GM21786 (cell line): Measurements from ENCODE around the gene TRABD.
"Not testable (repeated sequence)": the region's sequence is repeated elsewhere in the genome, so short reads cannot be mapped to it uniquely, and the experiment has no call there.

Experiments used
- ATAC-seq: cut with Tn5 transposase; IDR thresholded peaks from one replicate; pipeline ENCODE4 v1.9.1; 2021; ENCODE audit not compliant: unreplicated experiment

Gene TRABD

GRCh38 chr22:50185375-50186087 is at the start of gene TRABD:
Gene TRABD (plus strand): TSS chr22:50185913. CDS start chr22:50193061, 7,148 bp downstream.
- ATAC-seq = no peak

- no peak for ATAC-seq
Measured at GRCh38 chr22:50136581-50137015, 49.1 kb upstream of the TRABD start.

- not testable (repeated sequence) for ATAC-seq
Measured at GRCh38 chr22:50137277-50137676, 48.4 kb upstream of the TRABD start.

- no peak for ATAC-seq
Measured at GRCh38 chr22:50138041-50138440, 47.7 kb upstream of the TRABD start.

GRCh38 chr22:50138988-50139387 is 46.7 kb upstream of the TRABD start:
- no peak for ATAC-seq

GRCh38 chr22:50139843-50140415 is 45.8 kb upstream of the TRABD start:
- ATAC-seq = no peak

- ATAC-seq = no peak
Measured at GRCh38 chr22:50140615-50141014, 45.1 kb upstream of the TRABD start.

GRCh38 chr22:50141462-50141861 is 44.3 kb upstream of the TRABD start:
- ATAC-seq = no peak

GRCh38 chr22:50141891-50142363 is 43.8 kb upstream of the TRABD start:
- ATAC-seq = no peak

- no peak for ATAC-seq
Measured at GRCh38 chr22:50143096-50143495, 42.6 kb upstream of the TRABD start.

GRCh38 chr22:50144005-50144614 is 41.6 kb upstream of the TRABD start:
- no peak for ATAC-seq

- ATAC-seq = no peak
Measured at GRCh38 chr22:50145721-50146438, 39.8 kb upstream of the TRABD start.

- ATAC-seq = no peak
Measured at GRCh38 chr22:50146439-50147238, 39.1 kb upstream of the TRABD start.

- ATAC-seq = not testable (repeated sequence)
Measured at GRCh38 chr22:50147258-50148165, 38.2 kb upstream of the TRABD start.

GRCh38 chr22:50148166-50148500 is 37.6 kb upstream of the TRABD start:
- no peak for ATAC-seq

- ATAC-seq = no peak
Measured at GRCh38 chr22:50148991-50149721, 36.6 kb upstream of the TRABD start.

- ATAC-seq = no peak
Measured at GRCh38 chr22:50150161-50151129, 35.3 kb upstream of the TRABD start.
